ENCODE measurements around the gene NTN1. TPM values are rescaled to one million over a fixed set of nuclear protein-coding genes. Genes with fewer than 3 reads are reported as not detected.

The NTN1 gene
- total RNA-seq, 2 experiments from 2014 or later: 1.2 to 1.3 TPM

- ATAC-seq (no peak), DNase-seq (no peak)
- no peaks in the 10 kb centered on the region for H3K9me3 Mint-ChIP-seq
- H3K27me3 Mint-ChIP-seq: peaks cover 8% of the 10 kb centered on the region
- TF ChIP-seq, protein P1, sequence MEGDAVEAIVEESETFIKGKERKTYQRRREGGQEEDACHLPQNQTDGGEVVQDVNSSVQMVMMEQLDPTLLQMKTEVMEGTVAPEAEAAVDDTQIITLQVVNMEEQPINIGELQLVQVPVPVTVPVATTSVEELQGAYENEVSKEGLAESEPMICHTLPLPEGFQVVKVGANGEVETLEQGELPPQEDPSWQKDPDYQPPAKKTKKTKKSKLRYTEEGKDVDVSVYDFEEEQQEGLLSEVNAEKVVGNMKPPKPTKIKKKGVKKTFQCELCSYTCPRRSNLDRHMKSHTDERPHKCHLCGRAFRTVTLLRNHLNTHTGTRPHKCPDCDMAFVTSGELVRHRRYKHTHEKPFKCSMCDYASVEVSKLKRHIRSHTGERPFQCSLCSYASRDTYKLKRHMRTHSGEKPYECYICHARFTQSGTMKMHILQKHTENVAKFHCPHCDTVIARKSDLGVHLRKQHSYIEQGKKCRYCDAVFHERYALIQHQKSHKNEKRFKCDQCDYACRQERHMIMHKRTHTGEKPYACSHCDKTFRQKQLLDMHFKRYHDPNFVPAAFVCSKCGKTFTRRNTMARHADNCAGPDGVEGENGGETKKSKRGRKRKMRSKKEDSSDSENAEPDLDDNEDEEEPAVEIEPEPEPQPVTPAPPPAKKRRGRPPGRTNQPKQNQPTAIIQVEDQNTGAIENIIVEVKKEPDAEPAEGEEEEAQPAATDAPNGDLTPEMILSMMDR (IDR thresholded peaks at IDR 0.05): no peak
- H3K27ac Mint-ChIP-seq: no peak overlapping the region
- H3K4me1 Mint-ChIP-seq (ENCODE audit: low read depth): peaks cover 6% of the 10 kb centered on the region
- intact Hi-C loops (cut with micrococcal nuclease): no loop called here
- ChIA-PET CTCF (interaction anchor here (1.0 kb wide), 1 partner anchor 232 kb away, joined by 3 read pairs; no protein-coding TSS in a partner anchor), POLR2A (interaction anchor here (1.1 to 1.4 kb wide), 3 partner anchors 9 to 22 kb away, joined by 3 read pairs; no protein-coding TSS in a partner anchor)
- H3K36me3 Mint-ChIP-seq (ENCODE audit: low read depth): no peaks in the 10 kb centered on the region
- H3K4me3 Mint-ChIP-seq: no peak overlapping the region
These were observed 209.0 kb downstream of the NTN1 start for GRCh38 chr17:9230346-9230745.

DNA sequence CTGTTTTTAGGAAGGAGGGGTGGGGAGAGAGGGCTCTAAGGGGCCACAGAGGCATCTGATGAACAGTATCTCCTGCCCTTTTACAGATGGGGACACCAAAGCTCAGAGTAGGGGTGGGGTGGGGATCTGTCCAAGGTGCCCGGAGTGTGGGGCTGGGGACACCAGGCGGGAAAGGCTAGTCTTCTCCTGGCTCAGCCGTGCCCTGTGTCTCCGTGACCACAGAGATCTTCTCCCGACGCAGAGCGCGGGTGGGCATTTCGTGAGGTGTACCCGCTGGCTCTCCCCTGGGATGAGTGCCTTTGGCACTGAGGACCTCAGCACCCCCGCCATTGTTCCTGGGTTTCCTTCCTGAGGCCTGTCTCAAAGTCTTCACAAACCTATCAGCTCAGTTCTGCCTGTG, 209.6 kb downstream of the NTN1 start:
- Mint-ChIP-seq H3K27me3 (peaks cover 8% of the 10 kb centered on the region), H3K36me3 (ENCODE audit: low read depth) (no peaks in the 10 kb centered on the region), H3K9me3 (no peaks in the 10 kb centered on the region), H3K4me1 (ENCODE audit: low read depth) (peaks cover 7% of the 10 kb centered on the region), H3K4me3 (no peak overlapping the region), H3K27ac (no peak overlapping the region)
- intact Hi-C loops (cut with micrococcal nuclease): no loop called here
- no peak for DNase-seq
- ATAC-seq: no peak
- TF ChIP-seq, protein P1 (IDR thresholded peaks at IDR 0.05): no peak
- ChIA-PET CTCF (interaction anchor here (0.6 to 1.0 kb wide), 2 partner anchors 233 to 279 kb away, joined by 3 read pairs; no protein-coding TSS in a partner anchor), POLR2A (interaction anchor here (1.1 to 1.4 kb wide), 3 partner anchors 9 to 22 kb away, joined by 3 read pairs; no protein-coding TSS in a partner anchor)

GRCh38 chr17:9231449-9232154, 210.3 kb downstream of the NTN1 start:
- DNase-seq (no peak), ATAC-seq (no peak)
- TF ChIP-seq, protein P1 (IDR thresholded peaks at IDR 0.05): no peak
- no peak overlapping the region for H3K4me3 Mint-ChIP-seq
- H3K27ac Mint-ChIP-seq: no peak overlapping the region
- peaks cover 8% of the 10 kb centered on the region for H3K27me3 Mint-ChIP-seq
- no peaks in the 10 kb centered on the region for H3K9me3 Mint-ChIP-seq
- H3K36me3 Mint-ChIP-seq (ENCODE audit: low read depth): no peaks in the 10 kb centered on the region
- H3K4me1 Mint-ChIP-seq (ENCODE audit: low read depth): peaks cover 5% of the 10 kb centered on the region
- intact Hi-C loops (cut with micrococcal nuclease): no loop called here
- CTCF ChIA-PET: interaction anchor here (0.6 to 1.5 kb wide), 2 partner anchors 60 to 280 kb away, joined by 3 to 6 read pairs; no protein-coding TSS in a partner anchor
- POLR2A ChIA-PET: interaction anchor here (1.1 to 1.4 kb wide), 3 partner anchors 8 to 21 kb away, joined by 3 read pairs; no protein-coding TSS in a partner anchor

GRCh38 chr17:9232155-9232475, 210.8 kb downstream of the NTN1 start:
- no peak for ATAC-seq
- no peak overlapping the region for H3K4me3 Mint-ChIP-seq
- intact Hi-C loops (cut with micrococcal nuclease): no loop called here
- POLR2A ChIA-PET: no interaction called here
- H3K9me3 Mint-ChIP-seq: no peaks in the 10 kb centered on the region
- TF ChIP-seq, protein P1 (IDR thresholded peaks at IDR 0.05): no peak
- no peaks in the 10 kb centered on the region for H3K36me3 Mint-ChIP-seq (ENCODE audit: low read depth)
- H3K27ac Mint-ChIP-seq: no peak overlapping the region
- CTCF ChIA-PET: interaction anchor here (1.5 kb wide), 1 partner anchor 60 kb away, joined by 6 read pairs; no protein-coding TSS in a partner anchor
- DNase-seq: no peak
- H3K27me3 Mint-ChIP-seq: peaks cover 8% of the 10 kb centered on the region
- peaks cover 4% of the 10 kb centered on the region for H3K4me1 Mint-ChIP-seq (ENCODE audit: low read depth)

- no peak overlapping the region for H3K4me3 Mint-ChIP-seq
- no peak overlapping the region for H3K27ac Mint-ChIP-seq
- peaks cover 8% of the 10 kb centered on the region for H3K27me3 Mint-ChIP-seq
- no peaks in the 10 kb centered on the region for H3K9me3 Mint-ChIP-seq
- ChIA-PET POLR2A (no interaction called here), CTCF (interaction anchor here (1.5 kb wide), 1 partner anchor 59 kb away, joined by 6 read pairs; no protein-coding TSS in a partner anchor)
- TF ChIP-seq, protein P1 (IDR thresholded peaks at IDR 0.05): no peak
- no peaks in the 10 kb centered on the region for H3K36me3 Mint-ChIP-seq (ENCODE audit: low read depth)
- peaks cover 4% of the 10 kb centered on the region for H3K4me1 Mint-ChIP-seq (ENCODE audit: low read depth)
- DNase-seq (no peak), ATAC-seq (no peak)
- intact Hi-C loops (cut with micrococcal nuclease): no loop called here
These were observed 211.4 kb downstream of the NTN1 start for GRCh38 chr17:9232591-9233270.

Measured in activated CD8-positive, alpha-beta T cell treated with anti-CD3 and anti-CD28 coated beads for 36 hours (primary cell).